Body of pancreas (tissue), 4 donors: ENCODE results near the gene LPP. TPM values are rescaled to one million over a fixed set of nuclear protein-coding genes. Genes with fewer than 3 reads are reported as not detected.

Source experiments
- ATAC-seq: fragments of 150-250 bp; one replicate; pipeline ENCODE4 v1.9.1; 2016
- DNase-seq, 4 donors: peaks; one replicate each; pipeline ENCODE4 v3.0.0-alpha.2; 2019
- H3K27ac ChIP-seq, 4 donors: fragments of 200-600 bp; sonication (generic); 1 replicate in 3 of 4; 2 replicates in 1 of 4; pipeline versions ENCODE4 v1.5.1 to v1.6.1; 2016 to 2019; ENCODE audit warnings: mild to moderate bottlenecking in 1 of 4, mixed read lengths in 1 of 4, moderate library complexity in 1 of 4
- H3K27me3 ChIP-seq, 2 donors: fragments of 200-600 bp; sonication (generic); one replicate each; pipeline ENCODE4 v1.6.0; 2016; ENCODE audit warnings: mild to moderate bottlenecking in 1 of 2
- H3K36me3 ChIP-seq, 2 donors: fragments of 200-600 bp; sonication (generic); replicated peaks in 1 of 2; 2 replicates each; pipeline ENCODE4 v1.5.1; 2016; ENCODE audit warnings: low read depth in 2 of 2; ENCODE audit not compliant: insufficient read depth in 1 of 2
- H3K4me1 ChIP-seq: fragments of 200-600 bp; sonication (generic); one replicate; pipeline ENCODE4 v1.6.0; 2016
- H3K4me3 ChIP-seq, 2 donors: fragments of 200-600 bp; sonication (generic); 1 replicate in 1 of 2; 2 replicates in 1 of 2; pipeline ENCODE4 v1.5.1; 2016 to 2019
- H3K9me3 ChIP-seq, 3 donors: fragments of 200-600 bp; sonication (generic); 1 replicate in 2 of 3; 2 replicates in 1 of 3; pipeline ENCODE4 v1.5.1; 2016
- POLR2A ChIP-seq, 3 donors: fragments of 450-650 bp; IDR thresholded peaks; one replicate each; pipeline ENCODE4 v1.6.1; 2016; ENCODE audit warnings: antibody characterized with exemption in 3 of 3, mild to moderate bottlenecking in 2 of 3
- WGBS, 2 donors: methylation state at CpG; one replicate each; pipeline ENCODE4 v1.1.5; 2017; 5-methylcytosine and 5-hydroxymethylcytosine counted together
- intact Hi-C: fragments of 100-400 bp; cut with DNase I; formaldehyde crosslinking; loops from one replicate; pipeline ENCODE4 v1.15.1; 2023
- total RNA-seq, 2 donors: library from RNA; depleted of rRNA; stranded (reverse); fragments of >200 nt; gene quantifications; one replicate each; pipeline ENCODE4 v1.1.0, GENCODE V29; 2016
- TF ChIP-seq, protein P1 (sequence below), 7 experiments: fragments of 450-650 bp in 4 of 7; fragments of 200-600 bp in 3 of 7; sonication (generic) in 3 of 7; IDR thresholded peaks; one replicate each; pipeline ENCODE4 v1.5.1; 2016 to 2019; ENCODE audit warnings: antibody characterized with exemption in 7 of 7

Gene LPP
- total RNA-seq, 2 donors from 2014 or later, result 60.6 to 65.1 TPM

DNA sequence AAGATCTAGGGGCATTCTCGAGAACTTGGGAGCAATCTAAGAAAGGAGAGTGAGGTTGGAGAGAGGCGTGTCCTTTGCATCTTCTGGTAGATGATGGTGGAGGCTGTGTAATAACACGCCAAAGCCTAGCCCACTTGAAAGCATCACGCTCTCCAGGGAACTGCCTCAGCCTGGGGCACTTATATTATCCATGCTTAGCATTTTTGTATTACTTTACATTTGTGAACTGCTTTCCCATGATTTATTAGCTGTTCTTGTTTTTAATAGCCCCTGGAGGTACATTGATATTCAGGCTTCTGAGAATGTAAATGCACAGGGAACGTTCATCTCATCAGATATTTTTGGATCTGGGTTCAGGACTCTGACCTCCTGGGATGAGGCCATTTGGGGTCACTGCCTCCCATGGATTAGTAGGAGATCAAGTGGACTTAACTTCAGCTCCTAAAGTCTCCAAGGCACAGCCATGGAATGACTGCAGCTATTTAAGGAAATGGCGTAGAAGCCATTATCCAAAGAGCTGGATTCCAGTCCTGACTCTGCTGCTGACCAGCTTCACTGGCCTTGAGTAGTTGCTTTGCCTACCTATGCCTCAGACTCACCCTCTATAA is 124.9 kb downstream of the LPP start:
- 76 to 83% methylated on average over 6 of the region's 6 CpGs for WGBS, 2 donors
- intact Hi-C loops, result no loop called here
- H3K4me1 ChIP-seq, result peaks cover 18% of the 10 kb centered on the region
- TF ChIP-seq POLR2A (IDR thresholded peaks at IDR 0.05), result no peak
- TF ChIP-seq, protein P1, sequence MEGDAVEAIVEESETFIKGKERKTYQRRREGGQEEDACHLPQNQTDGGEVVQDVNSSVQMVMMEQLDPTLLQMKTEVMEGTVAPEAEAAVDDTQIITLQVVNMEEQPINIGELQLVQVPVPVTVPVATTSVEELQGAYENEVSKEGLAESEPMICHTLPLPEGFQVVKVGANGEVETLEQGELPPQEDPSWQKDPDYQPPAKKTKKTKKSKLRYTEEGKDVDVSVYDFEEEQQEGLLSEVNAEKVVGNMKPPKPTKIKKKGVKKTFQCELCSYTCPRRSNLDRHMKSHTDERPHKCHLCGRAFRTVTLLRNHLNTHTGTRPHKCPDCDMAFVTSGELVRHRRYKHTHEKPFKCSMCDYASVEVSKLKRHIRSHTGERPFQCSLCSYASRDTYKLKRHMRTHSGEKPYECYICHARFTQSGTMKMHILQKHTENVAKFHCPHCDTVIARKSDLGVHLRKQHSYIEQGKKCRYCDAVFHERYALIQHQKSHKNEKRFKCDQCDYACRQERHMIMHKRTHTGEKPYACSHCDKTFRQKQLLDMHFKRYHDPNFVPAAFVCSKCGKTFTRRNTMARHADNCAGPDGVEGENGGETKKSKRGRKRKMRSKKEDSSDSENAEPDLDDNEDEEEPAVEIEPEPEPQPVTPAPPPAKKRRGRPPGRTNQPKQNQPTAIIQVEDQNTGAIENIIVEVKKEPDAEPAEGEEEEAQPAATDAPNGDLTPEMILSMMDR (IDR thresholded peaks at IDR 0.05), result no peak
- H3K4me3 ChIP-seq, result no peak overlapping the region
- DNase-seq, result no peak
- no peak overlapping the region for H3K27ac ChIP-seq
- ATAC-seq, result no peak
- H3K36me3 ChIP-seq, result no peaks in the 10 kb centered on the region
- no peaks in the 10 kb centered on the region for H3K27me3 ChIP-seq
- H3K9me3 ChIP-seq, result no peaks in the 10 kb centered on the region

DNA sequence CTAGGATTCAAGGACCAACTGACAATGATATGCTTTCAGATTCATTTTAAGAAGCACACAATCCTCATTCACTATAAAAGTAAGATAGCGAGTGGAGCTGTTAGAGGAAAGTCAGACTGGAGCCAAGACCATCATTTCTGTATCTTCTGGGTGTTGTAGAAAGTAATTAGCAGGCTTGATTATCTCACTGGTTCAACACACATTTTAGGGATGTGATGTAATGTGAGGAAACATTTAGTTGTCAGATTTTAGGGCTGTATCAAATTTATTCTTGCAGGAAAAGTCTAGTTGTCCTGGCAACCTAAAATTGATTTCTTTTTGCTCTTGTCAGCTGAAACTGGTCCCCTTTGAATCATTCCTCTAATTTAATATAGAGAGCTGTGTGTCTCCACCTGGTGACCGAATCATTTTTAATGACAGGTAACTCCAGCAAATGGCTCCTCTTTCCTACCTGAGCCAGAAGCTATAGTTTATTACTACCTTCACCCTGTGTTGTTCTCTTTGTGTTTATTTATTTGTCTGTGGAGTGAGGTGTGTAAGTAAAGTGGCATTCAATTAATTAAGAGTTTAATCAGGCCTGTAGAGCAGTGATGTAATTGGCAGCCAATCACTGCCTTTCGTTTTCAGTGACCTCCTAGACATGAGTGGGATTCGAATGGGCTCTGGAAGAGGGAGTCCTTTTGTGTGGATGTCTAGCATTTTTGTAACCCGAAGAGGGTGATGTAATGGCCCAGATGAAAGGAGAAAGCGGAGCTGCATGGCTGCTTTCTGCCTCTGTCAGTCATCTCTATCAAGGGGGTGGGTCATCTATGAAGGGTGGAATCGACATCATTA is 125.8 kb downstream of the LPP start:
- H3K4me1 ChIP-seq, result peaks cover 24% of the 10 kb centered on the region
- DNase-seq (no peak), ATAC-seq (no peak)
- no peak overlapping the region for H3K4me3 ChIP-seq
- WGBS, 2 donors, result 78 to 79% methylated on average over 7 of the region's 7 CpGs
- intact Hi-C loops, result no loop called here
- no peaks in the 10 kb centered on the region for H3K9me3 ChIP-seq
- H3K36me3 ChIP-seq, result no peaks in the 10 kb centered on the region
- no peak overlapping the region for H3K27ac ChIP-seq
- TF ChIP-seq, protein P1 (IDR thresholded peaks at IDR 0.05), result peak in 2 of 7 experiments; percentile 9 to 14
- TF ChIP-seq POLR2A (IDR thresholded peaks at IDR 0.05), result no peak
- no peaks in the 10 kb centered on the region for H3K27me3 ChIP-seq

DNA sequence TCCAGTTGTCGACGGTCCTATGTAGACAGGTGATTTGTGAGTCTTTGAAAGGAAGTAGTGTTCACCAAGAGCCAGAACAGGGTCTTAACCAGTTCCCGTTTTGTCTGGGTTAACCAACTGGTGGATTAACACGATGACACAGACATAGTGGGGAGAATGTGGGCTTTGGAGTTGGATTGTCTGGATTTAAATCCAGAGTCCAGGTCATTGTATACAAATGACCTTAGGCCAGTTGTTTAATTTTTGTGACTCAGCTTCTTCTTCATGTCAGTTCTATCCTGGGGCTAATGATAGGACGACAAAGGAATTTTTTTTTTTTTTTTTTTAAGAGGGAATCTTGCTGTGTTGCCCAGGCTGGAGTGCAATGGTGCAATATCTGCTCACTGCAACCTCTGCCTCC is 126.7 kb downstream of the LPP start:
- Histone ChIP-seq H3K4me1 (peaks cover 24% of the 10 kb centered on the region), H3K27ac (no peak overlapping the region), H3K4me3 (no peak overlapping the region), H3K27me3 (no peaks in the 10 kb centered on the region), H3K36me3 (no peaks in the 10 kb centered on the region), H3K9me3 (no peaks in the 10 kb centered on the region)
- WGBS, 2 donors, result 93 to 98% methylated on average over 5 of the region's 5 CpGs
- intact Hi-C loops, result no loop called here
- no peak for DNase-seq
- TF ChIP-seq POLR2A (IDR thresholded peaks at IDR 0.05), result no peak
- TF ChIP-seq, protein P1 (IDR thresholded peaks at IDR 0.05), result no peak
- no peak for ATAC-seq

DNA sequence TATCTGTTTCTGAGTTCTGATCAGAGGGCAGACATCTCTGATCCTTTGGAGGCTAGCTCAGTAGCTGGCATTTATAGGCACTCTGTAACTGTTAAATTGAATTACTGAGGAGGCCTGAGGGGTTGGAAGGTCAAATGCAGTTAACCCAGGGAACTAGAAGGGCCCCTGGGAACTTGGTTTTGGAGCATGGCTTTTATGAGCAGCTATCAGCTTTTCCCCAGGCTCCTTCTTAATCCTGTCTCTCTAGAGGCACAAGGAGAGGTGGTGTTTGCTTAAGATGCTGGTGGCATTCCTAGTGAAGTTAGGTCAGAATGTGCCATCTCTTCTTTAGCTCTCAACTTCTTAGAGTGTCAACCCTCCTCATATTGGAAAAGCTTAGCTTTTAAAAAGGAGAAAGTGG is 128.9 kb downstream of the LPP start:
- no peak for TF ChIP-seq POLR2A (IDR thresholded peaks at IDR 0.05)
- TF ChIP-seq, protein P1 (IDR thresholded peaks at IDR 0.05), result no peak
- no peak overlapping the region for H3K4me3 ChIP-seq
- no peaks in the 10 kb centered on the region for H3K9me3 ChIP-seq
- ATAC-seq (no peak), DNase-seq (no peak)
- peak overlapping the region in 2 of 4 donors; percentile 4 to 8 for H3K27ac ChIP-seq
- H3K4me1 ChIP-seq, result peaks cover 24% of the 10 kb centered on the region
- no peaks in the 10 kb centered on the region for H3K27me3 ChIP-seq
- intact Hi-C loops, result no loop called here
- no peaks in the 10 kb centered on the region for H3K36me3 ChIP-seq
